ENCODE results near the gene SOX11.

- TF ChIP-seq CTCF (IDR thresholded peaks at IDR 0.05 in 2 of 3, conservative IDR thresholded peaks at IDR 0.05 in 1 of 3; ENCODE audit: borderline replicate concordance in 1 of 3, insufficient read depth in 1 of 3, low read depth in 2 of 3, low read length in 2 of 3), result no peak
- TF ChIP-seq ELF1 (IDR thresholded peaks at IDR 0.05; ENCODE audit: borderline replicate concordance, low read depth), result no peak
Measured at GRCh38 chr2:5691985-5692529, at the start of gene SOX11.

All from HCT116 (cell line).